Activated T-cell treated with anti-CD3 and anti-CD28 coated beads, Interleukin-2, amount 50 U/mL, for 1 hour (primary cell): Measurements from ENCODE around the gene DMC1.
"Not testable (repeated sequence)": the region's sequence is repeated elsewhere in the genome, so short reads cannot be mapped to it uniquely, and the experiment has no call there.

Source experiments
- DNase-seq: peaks from one replicate; pipeline ENCODE4 v3.0.0-alpha.2; 2020

Gene DMC1

DNA sequence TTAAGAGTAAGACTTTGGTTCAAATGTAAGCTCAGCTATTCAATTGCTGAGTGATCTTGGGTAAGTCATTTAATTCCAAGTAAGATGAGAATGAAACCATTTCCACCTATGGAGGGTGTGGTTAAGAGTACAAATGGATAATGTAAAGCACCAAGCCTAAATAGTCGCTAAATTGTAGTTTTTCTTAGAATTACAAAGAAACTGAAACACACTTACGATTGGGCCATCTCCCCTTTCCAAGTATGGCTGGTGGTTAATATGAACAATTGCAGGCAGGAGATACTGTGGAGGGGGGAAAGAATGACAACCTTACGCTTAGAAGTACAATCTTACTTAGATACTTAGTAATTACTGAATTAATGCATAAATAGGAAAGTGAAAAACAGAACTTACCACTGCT, 72.1 kb downstream of the DMC1 start:
- no peak for DNase-seq

DNA sequence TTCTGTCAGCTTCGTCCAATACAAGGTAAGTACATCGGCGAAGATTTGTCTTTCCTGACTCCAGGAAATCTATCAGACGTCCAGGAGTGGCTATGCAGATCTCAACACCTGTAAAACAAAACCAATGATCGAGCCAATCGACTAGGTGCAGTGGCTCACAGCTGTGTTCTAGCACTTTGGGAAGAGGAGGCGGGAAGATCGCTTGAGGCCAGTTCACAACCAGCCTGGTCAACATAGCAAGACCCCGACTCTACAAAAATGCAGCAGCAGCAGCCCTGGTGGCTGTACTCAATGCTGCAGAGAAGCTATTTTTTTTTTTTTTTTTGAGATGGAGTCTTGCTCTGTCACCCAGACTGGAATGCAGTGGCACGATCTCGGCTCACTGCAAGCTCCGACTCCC, 75.0 kb downstream of the DMC1 start:
- no peak for DNase-seq

DNA sequence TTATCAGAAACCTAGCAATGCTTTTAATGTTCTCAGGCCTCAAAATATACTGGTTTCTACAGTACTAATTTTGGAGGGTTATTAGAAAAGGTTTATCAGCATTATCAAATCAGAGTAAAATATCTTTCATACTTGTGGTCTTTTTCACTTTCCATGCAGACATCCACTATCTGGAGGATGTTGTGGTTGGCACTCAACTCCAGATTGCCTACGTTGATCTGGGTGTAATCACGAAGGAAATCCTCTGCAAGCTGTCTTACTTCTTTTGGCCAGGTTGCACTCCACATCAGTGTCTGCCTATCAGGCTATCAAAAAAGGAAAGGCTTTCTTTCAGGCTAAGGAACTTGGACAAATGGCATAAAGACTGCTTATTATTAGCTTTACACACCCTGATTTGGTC, 75.5 kb downstream of the DMC1 start:
- DNase-seq: no peak

DNA sequence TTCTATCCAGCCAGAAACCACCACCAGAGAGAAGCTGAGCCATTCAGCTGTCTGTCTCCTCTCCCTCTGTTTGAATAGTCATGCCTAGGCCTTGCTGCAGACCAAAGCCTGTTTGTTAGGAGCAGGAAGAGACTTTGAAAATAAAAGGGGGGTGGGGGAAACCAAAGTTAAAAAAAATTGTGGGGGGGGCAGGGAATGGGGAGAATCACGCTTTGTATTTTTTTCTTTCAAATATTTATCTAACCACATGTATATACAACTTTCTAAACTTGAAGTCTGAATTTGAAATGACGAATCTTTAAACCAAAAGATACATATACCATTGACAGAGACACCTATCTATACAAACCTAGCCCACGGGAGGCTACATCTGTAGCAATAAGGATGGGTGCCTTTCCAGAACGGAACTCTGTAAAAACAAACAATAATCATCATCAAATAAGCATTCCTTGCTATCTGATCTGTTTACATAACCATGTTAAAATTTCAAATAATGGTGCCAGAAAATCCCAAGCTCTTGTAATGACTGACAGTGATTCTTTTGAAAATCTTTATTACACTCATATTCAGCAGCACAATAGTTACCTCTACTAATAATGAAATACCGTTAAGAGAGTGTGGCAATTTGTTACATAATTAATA, 78.2 kb downstream of the DMC1 start:
- no peak for DNase-seq

DNA sequence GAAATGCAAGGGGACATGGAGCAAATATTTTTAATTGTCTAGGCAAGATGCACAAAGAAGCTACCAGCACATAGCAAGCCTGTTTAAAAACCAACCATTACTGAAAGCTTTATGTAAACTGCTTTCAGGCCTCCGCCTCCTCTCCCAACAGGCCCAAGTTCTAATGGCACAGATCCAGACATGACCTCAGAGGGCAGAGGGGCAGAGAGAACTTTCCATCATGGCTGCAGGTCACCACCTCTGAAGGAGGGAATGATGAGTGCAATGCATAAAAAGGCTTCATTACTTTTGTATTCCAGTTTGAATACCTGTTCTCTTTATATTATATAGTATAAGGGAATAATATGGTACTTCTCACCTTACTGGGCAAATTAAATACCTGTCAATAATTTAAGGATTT, 79.1 kb downstream of the DMC1 start:
- DNase-seq: no peak

DNA sequence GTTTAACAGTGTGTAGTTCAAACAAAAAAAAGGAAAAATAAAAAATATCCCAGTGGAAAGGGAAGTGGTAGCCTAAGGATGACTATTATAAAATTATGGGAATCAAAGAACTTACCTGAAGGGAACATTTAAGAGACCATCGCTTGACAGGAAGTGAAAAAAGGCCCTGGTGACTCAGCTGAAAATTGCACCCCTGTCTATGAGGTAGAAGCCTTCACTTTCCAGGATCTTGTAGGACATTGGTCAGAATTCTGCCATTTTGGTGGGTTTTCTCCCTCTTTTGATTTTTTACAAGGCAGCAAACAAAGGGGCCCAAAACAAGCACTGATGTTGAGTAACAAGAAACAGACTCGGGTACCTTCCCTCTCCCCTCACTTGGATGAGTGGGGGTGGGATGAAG, 79.5 kb downstream of the DMC1 start:
- no peak for DNase-seq

DNA sequence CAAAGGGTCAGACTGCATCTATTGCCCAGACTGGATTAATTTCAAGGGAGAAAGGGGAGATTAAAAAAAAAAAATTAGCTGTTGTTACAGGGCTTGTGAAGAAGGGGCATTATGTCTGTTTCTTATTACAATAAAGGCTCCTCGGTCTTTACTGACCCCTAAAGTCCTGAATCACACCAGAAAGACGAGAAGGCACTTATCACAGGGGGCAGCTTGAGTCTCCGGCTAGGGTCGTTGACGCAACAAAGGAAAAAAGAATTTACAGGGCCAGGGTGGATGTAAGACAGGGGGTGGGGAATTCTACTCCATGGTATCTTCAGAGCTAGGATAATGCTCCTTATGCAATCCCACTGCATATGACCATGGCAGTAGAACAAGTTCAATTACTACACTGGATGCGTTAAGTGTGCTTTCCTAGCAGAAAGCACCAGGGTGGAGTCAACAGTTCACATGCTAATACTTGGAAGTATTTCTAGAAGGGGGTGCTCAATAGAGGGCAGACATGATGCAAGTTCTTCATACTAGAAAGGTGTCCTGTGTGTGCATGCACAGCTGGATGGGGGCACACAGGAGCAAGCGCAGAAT, 80.3 kb downstream of the DMC1 start:
- no peak for DNase-seq

DNA sequence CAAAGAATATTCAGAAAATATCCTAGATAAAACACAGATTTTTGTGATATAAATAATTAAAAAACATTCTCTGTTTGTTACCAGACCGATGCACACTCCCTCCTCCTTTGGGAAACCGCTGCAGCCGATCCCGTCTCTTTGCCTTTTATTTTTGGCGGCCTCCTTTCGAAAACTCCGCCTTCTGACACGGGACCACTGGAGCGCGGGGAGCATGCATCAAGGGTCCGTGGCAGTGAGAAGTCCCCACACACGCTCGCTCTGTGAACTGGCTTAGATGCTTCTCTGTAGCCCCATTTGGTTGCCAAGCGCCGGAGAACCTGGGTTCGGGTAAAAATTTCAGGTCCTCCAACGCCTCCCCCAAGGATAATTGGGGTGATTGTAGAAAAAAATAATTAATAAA, 80.8 kb downstream of the DMC1 start:
- DNase-seq: no peak

DNA sequence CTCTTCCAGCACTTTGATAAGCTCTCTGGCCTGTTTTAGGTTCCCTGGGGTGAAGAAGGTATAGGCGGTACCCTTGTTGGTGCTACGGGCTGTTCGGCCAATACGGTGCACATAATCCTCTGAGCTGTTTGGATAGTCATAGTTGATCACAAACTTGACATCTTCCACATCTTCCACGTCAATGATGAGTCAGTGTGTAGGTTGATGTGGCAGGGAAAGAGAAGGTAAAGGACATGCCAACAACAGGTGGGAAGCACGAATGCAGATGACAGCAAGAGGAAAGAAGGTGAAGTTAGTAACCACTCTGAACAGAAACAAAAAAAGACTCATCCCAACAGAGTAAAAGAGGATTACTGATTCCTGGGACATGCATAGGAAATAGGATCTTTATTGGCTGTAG, 82.0 kb downstream of the DMC1 start:
- DNase-seq: no peak

DNA sequence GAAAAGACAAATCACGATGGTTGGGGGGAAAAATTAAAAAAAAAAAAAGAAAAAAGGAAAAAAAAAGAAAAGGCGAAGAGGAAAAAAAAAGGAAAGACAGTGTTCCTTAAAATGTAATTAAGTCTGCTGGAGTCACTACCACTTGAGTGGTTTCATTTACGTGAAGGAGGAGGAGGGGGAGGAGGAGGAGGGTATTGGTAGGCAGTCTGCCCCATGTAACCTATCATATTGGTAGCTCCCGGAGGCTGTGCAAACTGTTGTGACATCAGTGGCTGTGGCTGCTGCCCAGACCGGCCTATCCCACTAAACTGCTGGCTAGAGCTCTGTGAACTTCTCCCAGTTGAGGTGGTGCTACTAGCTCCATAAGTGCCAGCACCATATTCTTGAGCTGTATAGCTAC, 84.2 kb downstream of the DMC1 start:
- DNase-seq: no peak

DNA sequence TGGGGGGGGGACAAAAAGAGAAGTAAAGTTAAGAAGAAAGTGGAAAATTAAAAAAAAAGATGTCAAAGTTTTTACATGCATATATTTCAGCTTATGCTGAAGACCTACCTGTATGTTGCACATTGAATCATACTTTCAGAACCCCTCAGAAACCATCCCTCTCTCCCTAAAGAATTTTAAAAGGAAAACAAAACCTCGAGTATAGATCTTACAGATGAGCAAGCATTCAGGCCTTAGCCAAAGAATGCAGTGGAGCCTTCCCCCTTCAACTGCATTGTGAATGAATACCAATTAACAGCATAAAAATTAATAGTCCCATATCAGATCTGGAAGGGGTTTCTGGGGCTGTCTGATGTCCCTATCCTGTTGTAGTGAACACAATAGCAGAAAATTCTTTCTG, 85.7 kb downstream of the DMC1 start:
- DNase-seq: no peak

DNA sequence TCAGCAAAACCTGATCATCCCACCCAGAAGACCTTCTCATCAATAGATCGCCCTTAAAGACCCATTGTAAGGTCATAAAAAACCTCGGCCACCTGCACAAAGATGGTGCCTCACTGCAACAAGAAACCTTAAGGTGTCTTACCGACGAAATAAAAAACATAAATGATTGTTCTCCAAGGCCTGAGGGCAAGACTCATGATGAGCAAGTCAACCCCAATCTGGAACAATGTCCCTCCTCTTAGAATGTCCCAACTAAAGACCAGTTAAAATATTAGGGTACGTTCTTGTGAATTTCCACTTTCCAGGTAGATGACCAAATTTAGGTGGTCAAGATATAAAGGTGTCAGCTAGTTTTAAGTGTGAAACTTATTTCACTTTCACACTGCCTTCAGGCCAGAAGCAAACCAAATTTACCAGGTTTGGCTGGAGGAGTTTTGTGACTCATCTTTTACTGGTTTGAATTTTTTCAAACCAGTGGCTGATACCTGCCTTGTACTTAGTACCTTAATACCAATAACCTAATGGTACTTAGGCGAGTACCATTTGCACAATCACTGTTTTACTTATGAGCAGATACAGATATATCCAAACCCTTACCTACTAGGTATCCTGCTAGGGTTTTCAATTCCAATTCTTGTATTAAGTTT, 87.2 kb downstream of the DMC1 start:
- no peak for DNase-seq

DNA sequence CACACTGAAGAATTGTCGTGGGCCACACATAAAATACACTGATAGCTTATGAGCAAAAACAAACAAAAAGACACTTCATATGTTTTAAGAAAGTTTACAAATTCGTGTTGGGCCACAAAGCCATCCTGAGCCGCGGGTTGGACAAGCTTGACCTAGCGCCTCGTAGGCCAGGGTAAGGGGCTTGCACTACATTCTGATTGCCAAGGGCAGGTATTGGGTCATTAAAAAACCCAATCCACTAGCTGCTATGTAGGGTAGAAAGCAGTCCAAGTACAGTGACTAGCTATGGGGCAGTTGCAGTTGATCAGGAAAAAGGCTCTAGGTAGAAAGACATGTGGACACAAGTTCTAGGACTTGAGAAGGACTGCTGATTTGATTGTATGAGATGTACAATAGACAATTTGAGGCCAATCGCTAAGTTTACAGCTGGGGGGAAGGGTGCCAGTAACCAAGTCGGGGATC, 88.1 kb downstream of the DMC1 start:
- no peak for DNase-seq

DNA sequence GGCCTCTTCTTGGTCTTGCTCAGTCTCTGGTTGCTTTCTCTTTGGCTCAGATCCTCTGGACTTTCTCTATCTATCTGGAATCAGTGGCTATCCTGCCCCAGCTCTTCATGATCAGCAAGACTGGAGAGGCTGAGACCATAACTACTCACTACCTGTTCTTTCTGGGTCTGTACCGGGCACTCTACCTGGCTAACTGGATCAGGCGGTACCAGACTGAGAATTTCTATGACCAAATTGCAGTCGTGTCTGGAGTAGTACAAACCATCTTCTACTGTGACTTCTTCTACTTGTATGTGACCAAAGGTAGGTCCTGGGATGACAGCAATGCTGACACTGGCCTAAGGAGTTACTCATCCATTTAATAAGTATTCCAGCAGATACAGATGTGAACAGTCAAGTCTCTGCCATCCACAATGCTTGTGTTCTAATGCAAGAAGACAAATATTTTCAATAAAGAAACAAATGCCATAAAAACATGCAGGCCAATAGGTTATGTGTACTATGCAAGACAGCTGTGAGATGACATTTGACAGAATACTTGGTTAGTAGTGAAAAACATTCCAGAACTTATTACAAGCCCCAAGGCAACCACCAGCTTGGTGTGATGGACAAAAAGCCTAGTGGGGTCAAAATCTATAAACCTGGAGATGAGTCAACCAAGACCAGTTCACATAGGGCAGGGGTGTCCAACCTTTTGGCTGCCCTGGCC, 88.7 kb downstream of the DMC1 start:
- no peak for DNase-seq

DNA sequence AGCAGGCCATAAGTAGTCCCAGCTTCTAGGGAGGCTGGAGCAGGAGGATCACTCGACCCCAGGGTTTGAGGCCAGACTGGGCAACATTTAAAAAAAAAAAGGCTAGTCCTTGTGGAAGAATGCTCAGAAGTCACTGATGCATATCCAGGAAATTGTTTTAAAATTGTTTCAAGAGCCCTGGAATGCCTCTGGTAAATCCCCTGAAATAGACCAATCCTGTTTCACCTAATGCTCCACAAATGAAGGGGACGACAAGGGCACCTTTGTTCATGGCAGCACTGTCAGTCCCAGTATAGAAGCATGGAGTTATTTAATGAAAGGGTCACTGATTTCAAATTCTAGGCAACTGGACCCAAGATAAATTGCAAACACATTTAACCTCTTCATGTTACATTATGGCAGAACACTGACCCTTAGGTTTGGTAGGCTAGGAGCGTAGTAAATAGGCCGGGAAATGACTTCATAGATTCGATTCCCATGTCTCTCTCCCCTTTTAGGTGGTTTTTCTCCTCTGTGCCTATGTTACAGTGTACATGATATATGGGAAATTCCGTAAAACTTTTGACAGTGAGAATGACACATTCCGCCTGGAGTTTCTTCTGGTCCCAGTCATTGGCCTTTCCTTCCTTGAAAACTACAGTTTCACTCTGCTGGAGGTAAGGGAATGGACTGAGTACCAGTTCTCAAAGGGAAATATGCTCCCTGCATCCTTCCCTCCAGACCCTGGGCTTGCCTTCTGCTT, 90.7 kb downstream of the DMC1 start:
- no peak for DNase-seq

DNA sequence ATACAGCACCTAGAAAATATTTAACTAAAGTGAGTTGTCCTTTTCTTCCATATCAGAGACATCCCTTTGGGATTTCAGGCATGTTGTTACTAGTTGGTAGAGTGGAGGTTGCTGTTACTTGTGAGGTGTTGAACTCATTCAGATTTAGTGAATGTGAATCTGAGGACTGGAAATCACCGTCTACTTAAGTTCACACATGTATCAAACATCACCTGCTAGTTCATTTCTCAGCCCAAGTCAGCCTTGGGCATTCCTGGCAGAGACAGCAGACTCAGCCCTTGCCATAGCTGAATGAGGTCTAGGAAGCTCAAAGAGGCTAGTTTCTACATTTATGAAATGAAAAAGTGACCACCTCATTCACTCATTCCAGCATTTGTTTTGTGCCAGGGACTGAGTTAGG, 92.4 kb downstream of the DMC1 start:
- DNase-seq: no peak

DNA sequence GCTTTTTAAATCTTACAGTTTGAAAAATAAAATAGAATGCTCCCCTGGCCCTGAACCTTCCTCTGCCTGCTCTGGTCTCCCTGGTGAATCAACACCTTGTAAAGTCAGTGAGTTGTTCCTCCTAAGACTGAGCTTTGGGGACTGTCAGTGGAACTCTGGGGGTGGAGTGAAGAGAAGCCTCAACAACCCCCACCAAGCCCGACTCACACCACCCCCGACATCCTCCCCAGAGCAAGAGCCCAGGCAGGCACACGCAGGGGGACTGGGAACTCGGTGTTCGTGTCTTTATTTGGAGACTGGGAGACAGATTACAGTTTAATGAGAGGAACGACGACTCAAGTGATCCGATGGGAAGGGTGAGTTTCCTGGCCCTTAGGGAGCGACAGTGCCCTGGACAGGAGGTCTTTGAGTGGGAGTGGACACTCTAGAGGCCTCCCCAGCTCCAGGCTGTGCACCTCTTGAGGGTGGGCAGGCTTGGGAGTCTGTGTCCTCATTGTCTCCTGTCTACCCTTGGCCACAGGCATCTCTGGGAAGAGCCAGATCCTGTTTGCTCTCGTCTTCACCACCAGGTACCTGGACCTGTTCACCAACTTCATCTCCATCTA, 95.9 kb downstream of the DMC1 start:
- no peak for DNase-seq

DNA sequence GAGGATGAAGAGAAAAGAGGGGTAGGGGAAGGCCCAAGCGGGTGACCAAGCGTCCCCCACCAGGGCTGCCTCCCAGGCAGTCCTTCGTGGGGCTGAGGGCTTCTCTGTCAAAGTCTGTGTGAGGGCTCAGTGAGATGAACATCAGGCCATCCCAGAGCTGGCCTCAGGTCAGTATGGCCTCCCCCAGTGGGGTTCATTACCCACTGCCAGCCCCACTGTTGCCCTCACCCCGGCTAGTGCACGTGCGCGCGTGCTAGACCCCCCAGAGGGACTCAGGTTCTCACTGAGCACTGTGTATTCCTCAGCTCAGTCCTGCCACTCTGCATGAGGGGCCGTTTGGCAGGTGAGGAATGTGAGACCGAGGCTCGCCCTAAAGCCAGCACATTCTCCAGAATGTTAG, 98.7 kb downstream of the DMC1 start:
- DNase-seq: no peak

DNA sequence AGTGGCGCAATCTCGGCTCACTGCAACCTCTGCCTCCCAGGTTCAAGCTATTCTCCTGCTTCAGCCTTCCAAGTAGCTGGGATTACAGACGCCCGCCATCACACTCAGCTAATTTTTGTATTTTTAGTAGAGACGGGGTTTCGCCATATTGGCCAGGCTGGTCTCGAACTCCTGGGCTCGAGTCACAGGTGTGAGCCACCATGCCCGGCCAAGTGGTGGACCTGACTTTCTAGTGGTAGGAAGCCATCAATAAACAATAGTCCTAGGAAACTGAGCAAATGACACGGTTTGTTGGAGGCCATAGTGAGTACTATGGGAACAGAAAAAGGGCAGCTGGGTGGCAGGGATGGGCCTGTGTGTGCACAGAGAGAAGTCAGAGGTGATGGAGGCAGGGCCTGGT, 99.8 kb downstream of the DMC1 start:
- DNase-seq: not testable (repeated sequence)

DNA sequence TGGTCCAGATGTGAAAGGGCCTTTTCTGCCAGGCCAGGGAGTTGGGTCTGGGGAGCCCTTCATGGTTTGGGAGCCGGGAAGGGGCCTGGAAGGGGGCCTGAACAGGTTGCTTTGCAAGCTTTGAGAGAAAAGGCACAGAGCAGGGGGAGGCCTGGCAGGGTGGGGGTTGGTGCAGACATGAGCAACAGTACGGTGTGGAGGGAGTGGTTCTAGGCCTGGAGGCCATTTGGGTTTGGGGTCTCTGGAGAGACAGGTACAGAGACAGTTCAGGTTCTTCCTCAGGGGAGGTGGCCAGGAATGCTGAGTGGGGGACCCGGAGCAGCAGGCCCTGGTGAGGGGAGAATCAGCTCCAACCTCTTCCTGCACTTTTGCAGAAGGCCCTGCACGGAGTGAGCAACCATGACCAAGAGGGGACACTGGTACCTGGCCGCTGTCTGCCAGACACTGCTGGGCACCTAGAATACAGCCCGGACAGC, 100.6 kb downstream of the DMC1 start:
- no peak for DNase-seq
